Brain pericyte (primary cell): ENCODE data around the gene CACNA1G.

Experiments used
- DNase-seq: peaks from one replicate; pipeline ENCODE4 v3.0.0-alpha.2; 2012; ENCODE audit warnings: low read depth, low spot score

CACNA1G gene

GRCh38 chr17:50672831-50673551 lies 112.5 kb downstream of the CACNA1G start:
- no peak for DNase-seq

DNA sequence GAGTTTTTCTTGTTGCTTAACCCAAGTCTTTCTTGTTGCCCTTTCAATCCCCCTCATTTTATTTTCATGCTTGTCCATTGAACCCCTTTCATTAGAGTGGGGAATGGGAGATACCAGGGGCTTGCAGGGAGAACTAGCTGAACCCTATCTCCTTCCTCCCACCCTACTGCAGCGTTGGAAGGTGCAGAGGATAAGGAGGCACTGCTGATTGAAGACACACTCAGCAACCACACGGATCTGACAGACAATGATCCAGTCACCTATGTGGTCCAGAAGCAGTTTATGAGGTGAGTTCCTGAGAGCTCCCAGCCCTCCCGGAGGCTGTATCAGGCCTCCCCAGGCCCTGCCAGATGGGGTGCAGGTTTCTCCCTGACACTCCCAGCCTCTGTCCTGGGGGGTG lies 114.7 kb downstream of the CACNA1G start:
- DNase-seq: no peak

GRCh38 chr17:50675627-50676026 lies 115.1 kb downstream of the CACNA1G start:
- DNase-seq: no peak

GRCh38 chr17:50676065-50676975 lies 115.8 kb downstream of the CACNA1G start:
- no peak for DNase-seq
